B cell (primary cell): ENCODE data around the gene KIRREL3. TPM values are rescaled to one million over a fixed set of nuclear protein-coding genes. Genes with fewer than 3 reads are reported as not detected.

Experiments
- ATAC-seq: fragments of 200-7000 bp; cut with Tn5 transposase; one replicate; pipeline ENCODE4 v1.10.0; 2021; ENCODE audit warnings: low read depth, mild to moderate bottlenecking, moderate number of reproducible peaks, moderate library complexity
- CTCF ChIA-PET: fragments of 350-600 bp; sonication (Branson Sonifier 250); formaldehyde crosslinking; loops from one replicate; lab custom pipeline; 2021; ENCODE audit warnings: antibody characterized with exemption, inconsistent platforms; lab: Charles Lee
- POLR2A ChIA-PET: fragments of 350-600 bp; sonication (Branson Sonifier 250); formaldehyde crosslinking; loops from one replicate; lab custom pipeline; 2021; ENCODE audit warnings: antibody characterized with exemption; lab: Charles Lee
- DNase-seq: peaks from one replicate; pipeline ENCODE4 v3.0.0; 2013
- H2AFZ ChIP-seq: 2 replicates; pipeline ENCODE4 v1.6.1; 2012; ENCODE audit warnings: mild to moderate bottlenecking, low read depth, low read length; ENCODE audit not compliant: insufficient read depth, poor library complexity, severe bottlenecking
- H3K27ac ChIP-seq, 2 donors: 1 replicate in 1 of 2; 2 replicates in 1 of 2; pipeline ENCODE4 v1.5.1; 2012 to 2013; ENCODE audit warnings: low read length in 2 of 2, mild to moderate bottlenecking in 2 of 2, moderate library complexity in 1 of 2
- H3K27me3 ChIP-seq, 4 experiments: fragments of 200-600 bp in 1 of 4; sonication (generic) in 1 of 4; replicated peaks in 1 of 4; 1 replicate in 2 of 4; 2 replicates in 2 of 4; pipeline versions ENCODE4 v1.6.1 to v1.7.0; 2013 to 2016; ENCODE audit warnings: low read length in 3 of 4, mild to moderate bottlenecking in 2 of 4, mixed read lengths in 1 of 4, moderate library complexity in 1 of 4; ENCODE audit not compliant: insufficient read depth in 4 of 4, control insufficient read depth in 3 of 4; ENCODE audit errors: control extremely low read depth in 1 of 4
- H3K36me3 ChIP-seq, 2 experiments: replicated peaks in 1 of 2; 1 replicate in 1 of 2; 2 replicates in 1 of 2; pipeline versions ENCODE4 v1.6.1 to v1.7.1; 2013; ENCODE audit warnings: low read length in 1 of 2; ENCODE audit not compliant: insufficient read depth in 2 of 2, control insufficient read depth in 1 of 2; ENCODE audit errors: control extremely low read depth in 1 of 2, extremely low read depth in 1 of 2
- H3K4me1 ChIP-seq, 2 donors: fragments of 200-600 bp in 1 of 2; sonication (generic) in 1 of 2; 1 replicate in 1 of 2; 2 replicates in 1 of 2; pipeline versions ENCODE4 v1.5.1 to v1.6.1; 2013 to 2017; ENCODE audit warnings: low read length in 2 of 2; ENCODE audit not compliant: control insufficient read depth in 2 of 2, insufficient read depth in 2 of 2
- H3K4me2 ChIP-seq: replicated peaks from 2 replicates; pipeline ENCODE3; 2012; ENCODE audit warnings: mild to moderate bottlenecking, low read depth, low read length; ENCODE audit not compliant: poor library complexity, severe bottlenecking
- H3K4me3 ChIP-seq, 5 experiments: fragments of 200-600 bp in 1 of 5; sonication (generic) in 1 of 5; 1 replicate in 3 of 5; 2 replicates in 2 of 5; pipeline versions ENCODE4 v1.5.1 to v1.7.0; 2011 to 2016; ENCODE audit warnings: low read length in 4 of 5, mild to moderate bottlenecking in 4 of 5, low read depth in 2 of 5, control low read depth in 1 of 5, moderate library complexity in 1 of 5; ENCODE audit not compliant: insufficient read depth in 1 of 5; ENCODE audit errors: control extremely low read depth in 1 of 5, extremely low read depth in 1 of 5
- H3K79me2 ChIP-seq: fragments of 200-600 bp; sonication (generic); one replicate; pipeline ENCODE4 v1.6.0; 2016; ENCODE audit warnings: low read length; ENCODE audit not compliant: control insufficient read depth, insufficient read depth
- H3K9ac ChIP-seq: fragments of 200-600 bp; sonication (generic); 2 replicates; pipeline ENCODE4 v1.6.1; 2017; ENCODE audit warnings: mild to moderate bottlenecking, low read length, moderate library complexity
- H3K9me3 ChIP-seq, 3 donors: one replicate each; pipeline versions ENCODE4 v1.6.1 to v1.7.1; 2013; ENCODE audit warnings: low read length in 2 of 3; ENCODE audit not compliant: control insufficient read depth in 2 of 3, insufficient read depth in 1 of 3; ENCODE audit errors: control extremely low read depth in 1 of 3
- H4K20me1 ChIP-seq: 2 replicates; pipeline ENCODE4 v1.6.0; 2012; ENCODE audit warnings: mild to moderate bottlenecking, low read length; ENCODE audit not compliant: insufficient read depth, control insufficient read depth, poor library complexity, severe bottlenecking
- H3K27ac Mint-ChIP-seq: one replicate; pipeline ENCODE4 v1.8.0; 2021; ENCODE audit warnings: mixed read lengths
- H3K27me3 Mint-ChIP-seq: one replicate; pipeline ENCODE4 v1.8.0; 2021; ENCODE audit warnings: mixed read lengths
- H3K4me1 Mint-ChIP-seq: one replicate; pipeline ENCODE4 v1.8.0; 2021; ENCODE audit warnings: mixed read lengths
- H3K4me3 Mint-ChIP-seq: one replicate; pipeline ENCODE4 v1.8.0; 2021; ENCODE audit warnings: mixed read lengths
- H3K9me3 Mint-ChIP-seq: one replicate; pipeline ENCODE4 v1.8.0; 2022; ENCODE audit warnings: mixed read lengths; ENCODE audit not compliant: insufficient read depth
- EZH2 ChIP-seq: IDR thresholded peaks from 2 replicates; pipeline ENCODE4 v1.6.1; 2012; ENCODE audit warnings: borderline replicate concordance, low read depth, mild to moderate bottlenecking, moderate library complexity, low read length; ENCODE audit not compliant: insufficient read depth, poor library complexity, severe bottlenecking
- WGBS: methylation state at CpG from one replicate; pipeline ENCODE4 v1.1.5; 2013; ENCODE audit warnings: missing lambda C conversion rate; ENCODE audit not compliant: insufficient coverage; 5-methylcytosine and 5-hydroxymethylcytosine counted together
- intact Hi-C: fragments of 100-400 bp; cut with micrococcal nuclease; formaldehyde crosslinking; loops from one replicate; pipeline ENCODE4 v1.10.0; 2022
- polyA plus RNA-seq: library from polyadenylated mRNA; depleted of rRNA; stranded (reverse); fragments of >200 nt; gene quantifications from 2 replicates; pipeline ENCODE4 v1.2.3, GENCODE V29; 2012
- total RNA-seq, 2 donors: library from RNA; stranded (reverse); fragments of 120-200 nt in 1 of 2; gene quantifications; 1 replicate in 1 of 2; 2 replicates in 1 of 2; pipeline versions ENCODE4 v1.2.3 to v1.2.4, GENCODE V29; 2013 to 2022
- TF ChIP-seq, protein P1 (sequence below): fragments of 200-600 bp; IDR thresholded peaks from one replicate; pipeline ENCODE4 v1.8.0; 2022; ENCODE audit warnings: antibody characterized with exemption, mild to moderate bottlenecking

The KIRREL3 gene
- total and polyA plus RNA-seq, 2 donors (not counting 1 experiment from before 2014, with no cell fraction given), result not detected

DNA sequence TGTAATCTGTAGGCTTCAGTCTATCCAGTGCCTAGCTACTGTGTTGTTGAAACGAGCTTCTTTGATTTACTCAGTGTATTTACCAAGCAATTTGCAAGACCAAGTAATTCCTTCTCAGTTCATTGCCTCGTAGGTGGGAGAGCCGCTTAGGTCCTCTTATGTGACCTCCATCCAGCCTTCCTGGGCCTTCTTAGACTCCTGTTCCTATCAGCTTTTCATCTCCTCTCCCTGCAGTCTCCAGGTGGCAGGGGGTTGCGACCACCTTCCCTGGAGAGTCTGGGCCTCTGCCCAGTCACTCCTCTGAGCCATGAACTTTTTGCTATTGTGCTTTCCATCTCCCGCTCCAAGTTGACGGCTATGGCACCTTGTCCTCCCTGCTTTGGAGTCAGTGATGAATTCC, 251.8 kb downstream of the KIRREL3 start:
- ATAC-seq, result no peak

GRCh38 chr11:126748100-126748791, 252.3 kb downstream of the KIRREL3 start:
- DNase-seq (no peak), ATAC-seq (no peak)
- no peak overlapping the region for H3K27ac ChIP-seq
- H3K9me3 ChIP-seq, result peaks cover 0 to 3% (median 0%) of the 10 kb centered on the region in 3 donors
- H2AFZ ChIP-seq, result no peak overlapping the region
- peaks cover 0 to 6% (median 0%) of the 10 kb centered on the region in 4 experiments for H3K27me3 ChIP-seq
- no peak overlapping the region for H3K9ac ChIP-seq
- H4K20me1 ChIP-seq, result no peaks in the 10 kb centered on the region
- ChIA-PET CTCF (no interaction called here), POLR2A (no interaction called here)
- Mint-ChIP-seq H3K4me3 (no peak overlapping the region), H3K27ac (no peak overlapping the region), H3K9me3 (peaks cover 2% of the 10 kb centered on the region), H3K27me3 (peaks cover 9% of the 10 kb centered on the region), H3K4me1 (no peaks in the 10 kb centered on the region)
- TF ChIP-seq, protein P1, sequence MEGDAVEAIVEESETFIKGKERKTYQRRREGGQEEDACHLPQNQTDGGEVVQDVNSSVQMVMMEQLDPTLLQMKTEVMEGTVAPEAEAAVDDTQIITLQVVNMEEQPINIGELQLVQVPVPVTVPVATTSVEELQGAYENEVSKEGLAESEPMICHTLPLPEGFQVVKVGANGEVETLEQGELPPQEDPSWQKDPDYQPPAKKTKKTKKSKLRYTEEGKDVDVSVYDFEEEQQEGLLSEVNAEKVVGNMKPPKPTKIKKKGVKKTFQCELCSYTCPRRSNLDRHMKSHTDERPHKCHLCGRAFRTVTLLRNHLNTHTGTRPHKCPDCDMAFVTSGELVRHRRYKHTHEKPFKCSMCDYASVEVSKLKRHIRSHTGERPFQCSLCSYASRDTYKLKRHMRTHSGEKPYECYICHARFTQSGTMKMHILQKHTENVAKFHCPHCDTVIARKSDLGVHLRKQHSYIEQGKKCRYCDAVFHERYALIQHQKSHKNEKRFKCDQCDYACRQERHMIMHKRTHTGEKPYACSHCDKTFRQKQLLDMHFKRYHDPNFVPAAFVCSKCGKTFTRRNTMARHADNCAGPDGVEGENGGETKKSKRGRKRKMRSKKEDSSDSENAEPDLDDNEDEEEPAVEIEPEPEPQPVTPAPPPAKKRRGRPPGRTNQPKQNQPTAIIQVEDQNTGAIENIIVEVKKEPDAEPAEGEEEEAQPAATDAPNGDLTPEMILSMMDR, result no peak
- no peak for TF ChIP-seq EZH2
- no peak overlapping the region for H3K4me3 ChIP-seq
- H3K4me1 ChIP-seq, result no peaks in the 10 kb centered on the region
- H3K4me2 ChIP-seq, result no peak overlapping the region
- no peaks in the 10 kb centered on the region for H3K36me3 ChIP-seq
- WGBS, result 26% methylated on average over 16 of the region's 17 CpGs
- no peaks in the 10 kb centered on the region for H3K79me2 ChIP-seq
- intact Hi-C loops, result no loop called here

More for the DNA sequence above, 251.8 kb downstream of the KIRREL3 start:
- no peak overlapping the region for H3K9ac ChIP-seq
- H3K27me3 Mint-ChIP-seq, result peaks cover 7% of the 10 kb centered on the region
- CTCF ChIA-PET, result no interaction called here
- no peak overlapping the region for H3K27ac Mint-ChIP-seq
- H3K27ac ChIP-seq, result no peak overlapping the region
- peaks cover 2% of the 10 kb centered on the region for H3K9me3 Mint-ChIP-seq
- intact Hi-C loops, result no loop called here
- peaks cover 0 to 3% (median 0%) of the 10 kb centered on the region in 3 donors for H3K9me3 ChIP-seq
- POLR2A ChIA-PET, result no interaction called here
- H3K4me1 ChIP-seq, result no peaks in the 10 kb centered on the region
- no peaks in the 10 kb centered on the region for H3K36me3 ChIP-seq
- H3K4me3 ChIP-seq, result no peak overlapping the region
- no peaks in the 10 kb centered on the region for H4K20me1 ChIP-seq
- H3K27me3 ChIP-seq, result peaks cover 0 to 6% (median 0%) of the 10 kb centered on the region in 4 experiments
- no peak overlapping the region for H3K4me3 Mint-ChIP-seq
- no peak for TF ChIP-seq EZH2
- TF ChIP-seq, protein P1, result no peak
- no peaks in the 10 kb centered on the region for H3K79me2 ChIP-seq
- no peak overlapping the region for H2AFZ ChIP-seq
- H3K4me1 Mint-ChIP-seq, result no peaks in the 10 kb centered on the region
- DNase-seq, result no peak
- WGBS, result 81% methylated on average over 5 of the region's 6 CpGs
- H3K4me2 ChIP-seq, result no peak overlapping the region
